Measurements from ENCODE around the gene GLI2.

GLI2 gene

GRCh38 chr2:120733238-120733932 is 2.3 kb upstream of the GLI2 start:
- no peak for TF ChIP-seq CTCF (IDR thresholded peaks at IDR 0.05; ENCODE audit: extremely low read depth, insufficient read depth, missing control alignments)
- no peak for DNase-seq (ENCODE audit: low spot score)
- in situ Hi-C loops (cut with MboI; ENCODE audit: low pct_unique_long_range_greater_than_20kb, low sequenced_read_pairs, unreplicated experiment) = no loop called here

- in situ Hi-C loops (cut with MboI; ENCODE audit: low pct_unique_long_range_greater_than_20kb, low sequenced_read_pairs, unreplicated experiment) = no loop called here
- no peak for TF ChIP-seq CTCF (IDR thresholded peaks at IDR 0.05; ENCODE audit: extremely low read depth, insufficient read depth, missing control alignments)
Observed at GRCh38 chr2:120734930-120735651, 577 bp upstream of the GLI2 start.

GRCh38 chr2:120736202-120736623 is 545 bp downstream of the GLI2 start:
- no peak for DNase-seq (ENCODE audit: low spot score)
- no peak for TF ChIP-seq CTCF (IDR thresholded peaks at IDR 0.05; ENCODE audit: extremely low read depth, insufficient read depth, missing control alignments)
- in situ Hi-C loops (cut with MboI; ENCODE audit: low pct_unique_long_range_greater_than_20kb, low sequenced_read_pairs, unreplicated experiment) = no loop called here

More at GRCh38 chr2:120734930-120735651, 577 bp upstream of the GLI2 start:
- DNase-seq (ENCODE audit: low spot score) = no peak

GRCh38 chr2:120736624-120737339 is 1.1 kb downstream of the GLI2 start:
- no peak for TF ChIP-seq CTCF (IDR thresholded peaks at IDR 0.05; ENCODE audit: extremely low read depth, insufficient read depth, missing control alignments)
- no peak for DNase-seq (ENCODE audit: low spot score)
- in situ Hi-C loops (cut with MboI; ENCODE audit: low pct_unique_long_range_greater_than_20kb, low sequenced_read_pairs, unreplicated experiment) = no loop called here

- no peak for TF ChIP-seq CTCF (IDR thresholded peaks at IDR 0.05; ENCODE audit: extremely low read depth, insufficient read depth, missing control alignments)
- in situ Hi-C loops (cut with MboI; ENCODE audit: low pct_unique_long_range_greater_than_20kb, low sequenced_read_pairs, unreplicated experiment) = no loop called here
- no peak for DNase-seq (ENCODE audit: low spot score)
Observed at GRCh38 chr2:120737340-120738101, 1.9 kb downstream of the GLI2 start.

GRCh38 chr2:120738117-120738516 is 2.4 kb downstream of the GLI2 start:
- in situ Hi-C loops (cut with MboI; ENCODE audit: low pct_unique_long_range_greater_than_20kb, low sequenced_read_pairs, unreplicated experiment) = no loop called here
- no peak for DNase-seq (ENCODE audit: low spot score)
- no peak for TF ChIP-seq CTCF (IDR thresholded peaks at IDR 0.05; ENCODE audit: extremely low read depth, insufficient read depth, missing control alignments)
